ENCODE data around the gene TAOK1.

DNA sequence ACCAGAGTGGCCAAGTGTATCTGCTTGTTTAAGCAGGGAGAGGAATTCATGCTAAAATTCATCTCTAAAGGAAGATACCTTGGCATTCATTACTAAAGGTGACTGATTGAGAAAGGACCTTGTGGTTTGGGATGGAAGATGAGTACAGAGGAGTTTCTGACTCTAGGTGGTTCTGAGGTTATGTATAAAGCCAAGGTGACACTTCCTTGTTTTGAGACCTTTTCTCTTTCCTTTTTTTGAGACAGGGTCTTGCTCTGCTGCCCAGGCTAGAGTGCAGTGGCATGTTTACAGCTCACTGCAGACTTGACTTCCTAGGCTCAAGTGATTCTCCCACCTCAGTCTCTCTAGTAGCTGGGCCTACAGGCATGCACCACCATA is 167.6 kb downstream of the TAOK1 start:
- TF ChIP-seq CTCF (IDR thresholded peaks at IDR 0.05; ENCODE audit: insufficient read depth, low read depth, low read length) (no peak), EZH2 (IDR thresholded peaks at IDR 0.05; ENCODE audit: insufficient read depth, low read length) (no peak)

Measured in astrocyte (in vitro differentiated cells and primary cell).